GM03348 (cell line): ENCODE measurements around the gene ITPKB.

Experiments used
- DNase-seq: peaks from one replicate; pipeline ENCODE4 v3.0.0; 2012; ENCODE audit warnings: low spot score

Gene ITPKB

GRCh38 chr1:226685196-226685820 is 53.8 kb downstream of the ITPKB start:
- DNase-seq: no peak

GRCh38 chr1:226684026-226684425 is 55.1 kb downstream of the ITPKB start:
- DNase-seq: no peak

GRCh38 chr1:226682871-226683814 is 55.9 kb downstream of the ITPKB start:
- DNase-seq: no peak

GRCh38 chr1:226681652-226682493 is 57.2 kb downstream of the ITPKB start:
- DNase-seq: no peak

- no peak for DNase-seq
Measured at GRCh38 chr1:226680653-226681052, 58.4 kb downstream of the ITPKB start.

- peak; percentile 92 for DNase-seq
Measured at GRCh38 chr1:226679853-226680516, 59.1 kb downstream of the ITPKB start.

- DNase-seq: no peak
Measured at GRCh38 chr1:226679262-226679661, 59.8 kb downstream of the ITPKB start.

GRCh38 chr1:226678701-226679100 is 60.4 kb downstream of the ITPKB start:
- DNase-seq: no peak

- DNase-seq: no peak
Measured at GRCh38 chr1:226678251-226678650, 60.8 kb downstream of the ITPKB start.

GRCh38 chr1:226677027-226678020 is 61.8 kb downstream of the ITPKB start:
- peak; percentile 90 for DNase-seq

- DNase-seq: no peak
Measured at GRCh38 chr1:226676381-226676780, 62.7 kb downstream of the ITPKB start.

- DNase-seq: no peak
Measured at GRCh38 chr1:226675715-226676357, 63.2 kb downstream of the ITPKB start.

GRCh38 chr1:226674892-226675714 is 64.0 kb downstream of the ITPKB start:
- no peak for DNase-seq

GRCh38 chr1:226672339-226672762 is 66.7 kb downstream of the ITPKB start:
- no peak for DNase-seq

- DNase-seq: no peak
Measured at GRCh38 chr1:226671277-226671676, 67.8 kb downstream of the ITPKB start.

GRCh38 chr1:226670073-226670472 is 69.0 kb downstream of the ITPKB start:
- DNase-seq: no peak

- no peak for DNase-seq
Measured at GRCh38 chr1:226668173-226668560, 70.9 kb downstream of the ITPKB start.

- no peak for DNase-seq
Measured at GRCh38 chr1:226666692-226667091, 72.4 kb downstream of the ITPKB start.

GRCh38 chr1:226666164-226666506 is 72.9 kb downstream of the ITPKB start:
- no peak for DNase-seq
